HepG2 (cell line): ENCODE measurements around the gene BATF.

ENCODE experiments used
- CEBPZ ChIP-seq: IDR thresholded peaks from 2 replicates; pipeline ENCODE4 v1.6.1; 2012; ENCODE audit warnings: low read length, improper control_type of control experiment
- CHD4 ChIP-seq: fragments of 200-600 bp; sonication (generic); IDR thresholded peaks from 2 replicates; pipeline ENCODE4 v1.7.0; 2017; ENCODE audit warnings: mild to moderate bottlenecking, low read length, borderline replicate concordance
- CREB3 ChIP-seq: sonication (generic); formaldehyde crosslinking; IDR thresholded peaks from 2 replicates; pipeline ENCODE4 v1.5.0; 2020; ENCODE audit warnings: missing genetic modification reagents
- EZH2 ChIP-seq: conservative IDR thresholded peaks from 2 replicates; pipeline ENCODE4 v1.6.1; 2012; ENCODE audit warnings: mild to moderate bottlenecking, low read depth, low read length, moderate library complexity
- HNF4A ChIP-seq: sonication (generic); formaldehyde crosslinking; IDR thresholded peaks from 2 replicates; pipeline ENCODE4 v1.4.0; 2020; ENCODE audit warnings: missing genetic modification reagents
- KAT7 ChIP-seq: IDR thresholded peaks from 2 replicates; pipeline ENCODE4 v1.6.1; 2018; ENCODE audit warnings: borderline replicate concordance, missing compliant biosample characterization
- ZNF329 ChIP-seq: sonication (generic); formaldehyde crosslinking; IDR thresholded peaks from 2 replicates; pipeline ENCODE4 v1.9.0; 2021; ENCODE audit warnings: low read depth, mild to moderate bottlenecking, missing genetic modification reagents
- ZNF446 ChIP-seq: sonication (generic); formaldehyde crosslinking; IDR thresholded peaks from 2 replicates; pipeline ENCODE4 v1.5.0; 2020; ENCODE audit warnings: mild to moderate bottlenecking, missing genetic modification reagents
- ZSCAN29 ChIP-seq: sonication (generic); formaldehyde crosslinking; conservative IDR thresholded peaks from 2 replicates; pipeline ENCODE4 v1.4.0; 2020; ENCODE audit warnings: mild to moderate bottlenecking, missing genetic modification reagents

- no peak for TF ChIP-seq ZNF446 (CRISPR knock-in tag)
- no peak for TF ChIP-seq EZH2
- no peak for TF ChIP-seq CEBPZ
- TF ChIP-seq CHD4, result no peak
- TF ChIP-seq ZSCAN29 (CRISPR knock-in tag), result no peak
- no peak for TF ChIP-seq KAT7
- TF ChIP-seq ZNF329, result no peak
- no peak for TF ChIP-seq HNF4A (CRISPR knock-in tag)
- no peak for TF ChIP-seq CREB3
These were observed 15.3 kb upstream of the BATF start for GRCh38 chr14:75506930-75507329.
